Kasumi-1 (cell line): Measurements from ENCODE around the gene PTOV1.

Source experiments
- DNase-seq, 2 experiments: peaks; one replicate each; lab custom pipeline; 2025; lab: John Stamatoyannopoulos, UW

Gene PTOV1

DNA sequence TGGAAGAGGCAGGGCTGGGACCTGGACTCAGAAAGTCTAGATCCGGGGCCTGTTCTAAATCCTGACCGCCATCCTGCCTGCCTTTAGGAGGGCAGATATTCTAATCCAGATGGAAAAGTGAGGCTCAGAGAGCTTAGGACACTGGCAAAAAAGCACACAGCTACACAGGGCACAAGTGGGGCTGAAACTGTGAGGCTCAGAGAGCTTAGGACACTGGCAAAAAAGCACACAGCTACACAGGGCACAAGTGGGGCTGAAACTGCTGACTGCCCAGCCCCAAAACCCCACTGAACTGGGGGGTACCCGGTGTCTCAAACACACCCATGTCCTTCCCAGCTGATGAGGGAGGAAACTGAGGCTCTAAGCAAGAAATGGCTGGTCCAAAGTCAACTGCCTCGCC is 24.2 kb downstream of the PTOV1 start:
- no peak for DNase-seq

DNA sequence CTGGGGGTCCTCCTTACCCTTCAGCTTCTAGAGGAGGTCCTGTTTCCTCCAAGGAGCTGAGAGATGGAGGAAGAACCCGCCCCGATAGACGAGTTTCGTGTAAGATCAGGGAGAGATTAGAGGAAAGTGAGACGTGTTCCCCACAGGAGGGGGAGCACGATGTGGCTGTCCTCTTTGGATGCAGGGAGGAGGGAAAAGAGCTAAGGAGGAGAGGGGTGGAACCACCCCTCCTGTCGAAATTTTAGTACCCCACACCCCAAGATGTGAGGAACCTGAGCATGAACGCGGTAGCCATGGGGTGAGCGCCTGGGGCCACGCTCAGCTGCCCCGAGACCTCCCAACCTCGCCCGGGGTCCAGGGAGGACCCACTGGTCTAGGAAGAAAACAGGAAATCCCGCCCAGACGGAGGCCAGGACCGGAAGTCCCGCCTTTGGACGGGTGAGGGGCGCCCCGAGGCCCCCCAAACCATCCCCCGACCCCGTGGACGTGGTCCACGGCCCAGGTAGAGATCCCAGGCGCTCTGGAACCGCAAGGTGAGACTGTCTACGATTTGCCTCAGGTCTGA is 25.0 kb downstream of the PTOV1 start:
- peak; percentile 18 to 26 for DNase-seq

DNA sequence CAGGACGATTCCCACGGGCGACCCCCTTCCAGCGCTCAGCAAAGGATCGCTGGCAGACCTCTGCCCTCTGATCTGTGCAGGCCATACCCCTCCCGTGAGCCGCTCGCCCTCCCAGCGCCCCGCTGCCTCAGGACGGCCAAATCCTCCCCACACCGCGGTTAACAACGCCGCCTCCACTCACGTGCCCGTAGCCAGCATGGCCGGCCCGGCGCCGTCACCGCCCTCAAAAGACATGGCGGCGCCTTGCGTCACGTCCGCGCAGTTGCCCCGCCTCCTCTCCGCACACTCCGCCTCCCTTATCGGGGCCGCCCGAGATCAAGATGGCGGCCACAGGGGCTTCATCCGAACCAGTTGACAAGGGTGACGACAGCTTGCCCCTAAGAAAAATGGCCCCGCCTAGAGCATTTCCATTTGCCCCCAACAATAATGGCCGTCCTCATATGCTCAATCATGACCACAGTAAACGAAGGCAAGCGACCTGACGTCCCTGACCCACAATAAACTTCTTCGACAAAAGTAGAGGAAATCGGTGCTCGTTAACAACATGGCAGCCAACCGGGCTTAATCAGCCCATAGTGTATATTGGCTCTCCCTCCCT is 25.6 kb downstream of the PTOV1 start:
- peak; percentile 95 to 96 for DNase-seq

DNA sequence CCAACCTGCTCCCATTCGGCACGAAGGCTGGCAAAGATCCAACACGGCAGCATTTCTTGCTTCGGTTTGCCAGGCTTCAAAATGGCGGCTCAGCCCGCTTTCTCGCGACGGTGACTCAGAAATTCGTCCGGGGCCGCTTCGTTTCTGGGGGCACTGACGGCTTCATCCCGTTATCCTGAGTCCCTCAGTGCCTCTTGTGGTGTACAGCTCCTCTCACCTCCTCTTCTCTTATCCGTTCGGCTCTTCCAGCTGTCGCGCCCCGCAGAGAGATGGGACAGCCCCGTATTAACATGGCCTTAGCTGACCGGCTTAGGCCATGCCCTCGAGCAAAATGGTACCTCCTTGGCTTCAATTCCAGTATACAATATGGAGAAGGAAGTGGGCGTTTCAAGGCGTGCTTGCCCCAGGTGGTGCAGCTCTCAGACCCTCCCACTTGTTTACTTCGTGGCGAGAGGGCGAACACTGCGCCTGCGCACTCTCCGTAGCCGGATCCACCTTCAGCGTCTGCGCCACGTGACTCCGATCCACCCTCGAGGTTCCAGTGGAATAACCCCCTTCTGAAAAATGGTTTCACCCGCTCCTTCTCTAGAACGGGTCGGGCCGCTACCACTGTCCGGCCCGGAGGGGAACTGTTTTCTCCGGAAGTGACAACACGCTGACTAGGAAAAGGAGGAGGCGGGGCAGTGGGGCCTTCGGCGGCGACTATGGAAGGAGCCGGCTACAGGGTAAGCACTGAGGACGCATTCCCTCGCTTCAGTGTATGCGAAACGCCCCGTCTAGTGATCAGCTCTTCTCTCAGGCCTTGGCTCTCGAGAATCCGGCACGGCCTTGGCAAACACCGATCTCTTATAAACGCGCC is 26.3 kb downstream of the PTOV1 start, which contains the start of the genes AKT1S1 and TBC1D17:
AKT1S1 (minus strand) TSS at position 336 of the 859 bp plus-strand sequence. CDS start 4,060 bp downstream, outside the sequence.
TBC1D17 (plus strand) TSS at position 683 of the 859 bp plus-strand sequence; CDS start at position 705, 22 bp downstream.
- peak; percentile 98 to 100 for DNase-seq

DNA sequence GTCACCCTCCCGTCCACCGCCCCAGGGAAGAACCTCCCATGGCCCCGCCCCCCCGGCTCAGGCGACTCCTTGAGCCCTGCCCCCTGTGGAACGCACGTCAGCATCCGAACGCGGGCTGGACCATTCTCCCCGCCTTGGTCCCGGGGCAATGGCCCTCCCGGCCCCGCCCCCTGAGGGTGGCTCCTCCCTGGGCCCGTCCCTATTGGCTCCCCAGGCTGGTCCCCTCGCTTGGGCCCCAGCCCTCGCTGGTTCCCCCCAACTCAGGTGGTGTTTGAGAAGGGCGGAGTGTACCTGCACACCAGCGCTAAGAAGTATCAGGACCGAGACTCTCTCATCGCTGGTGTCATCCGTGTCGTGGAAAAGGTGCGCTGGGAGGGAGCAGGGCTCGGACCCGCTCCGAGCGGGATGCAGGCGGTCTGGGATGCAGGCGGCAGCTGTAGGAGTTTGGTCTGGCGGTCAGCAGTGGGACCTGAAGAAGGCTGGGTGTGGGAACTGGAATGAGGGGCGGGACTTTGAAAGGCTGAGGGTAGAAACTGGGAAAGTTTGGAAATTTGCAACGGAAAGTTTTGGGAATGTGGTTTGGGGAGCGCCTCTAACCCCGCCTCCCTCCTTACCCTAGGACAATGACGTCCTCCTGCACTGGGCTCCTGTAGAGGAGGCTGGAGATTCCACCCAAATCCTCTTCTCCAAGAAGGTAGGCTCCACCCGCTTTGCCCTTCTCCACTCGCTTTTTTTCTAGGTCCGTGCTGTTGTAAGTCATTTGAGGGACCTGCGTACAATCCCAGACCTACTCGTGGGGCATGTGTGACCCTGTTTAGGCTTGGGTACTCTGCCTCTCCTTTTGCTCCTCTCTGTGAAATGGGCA is 27.2 kb downstream of the PTOV1 start:
- peak; percentile 92 to 95 for DNase-seq

DNA sequence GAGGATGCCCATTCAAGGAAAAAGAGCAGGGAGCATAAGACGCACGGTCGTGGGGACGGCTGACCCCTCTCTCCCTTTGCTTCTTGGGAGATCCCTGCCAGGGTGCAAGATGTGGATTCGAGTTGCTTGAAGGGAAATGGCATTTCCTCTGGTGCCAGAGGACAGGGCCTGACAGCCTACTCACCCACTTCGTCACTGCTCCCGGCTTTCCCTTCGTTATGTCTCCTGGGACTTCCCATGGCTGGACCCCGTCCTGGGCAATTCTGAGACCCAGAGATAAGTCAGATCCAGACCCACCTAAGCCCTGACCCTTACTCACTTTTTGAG is 27.7 kb downstream of the PTOV1 start:
- DNase-seq, result no peak

- peak in 1 of 2 experiments; percentile 11 for DNase-seq
Measured at GRCh38 chr19:49879243-49879963, 28.4 kb downstream of the PTOV1 start.

DNA sequence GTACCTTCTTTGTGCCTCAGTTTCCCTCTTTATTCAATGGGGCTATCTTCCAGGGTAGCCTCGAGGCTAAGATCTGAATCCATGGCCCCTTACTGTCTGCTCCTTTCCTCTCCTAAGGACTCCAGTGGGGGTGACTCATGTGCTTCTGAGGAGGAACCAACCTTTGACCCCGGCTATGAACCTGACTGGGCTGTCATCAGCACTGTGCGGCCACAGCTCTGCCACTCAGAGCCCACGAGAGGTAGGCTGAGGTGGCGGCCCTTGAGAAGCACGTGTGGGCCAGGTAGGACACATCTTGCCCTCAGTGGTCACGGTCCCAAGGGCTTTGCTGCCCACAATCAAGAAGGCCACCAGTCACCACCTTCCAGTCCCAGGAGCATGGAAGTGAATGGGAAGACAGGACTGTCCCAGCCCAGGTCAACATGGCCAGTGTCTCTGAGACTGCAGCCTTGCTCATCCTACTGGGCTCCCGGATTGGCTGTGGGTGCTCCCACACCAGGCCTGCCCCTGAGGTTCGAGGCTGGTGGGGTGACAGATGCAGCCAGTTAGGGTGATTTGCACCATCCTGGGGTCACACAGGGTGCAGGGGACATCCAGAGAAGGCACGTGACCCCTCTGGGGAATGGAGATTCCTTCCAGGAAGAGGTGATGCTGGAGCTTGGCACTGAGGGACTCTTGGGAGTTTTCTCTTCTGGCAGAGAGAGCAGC is 29.4 kb downstream of the PTOV1 start:
- no peak for DNase-seq

DNA sequence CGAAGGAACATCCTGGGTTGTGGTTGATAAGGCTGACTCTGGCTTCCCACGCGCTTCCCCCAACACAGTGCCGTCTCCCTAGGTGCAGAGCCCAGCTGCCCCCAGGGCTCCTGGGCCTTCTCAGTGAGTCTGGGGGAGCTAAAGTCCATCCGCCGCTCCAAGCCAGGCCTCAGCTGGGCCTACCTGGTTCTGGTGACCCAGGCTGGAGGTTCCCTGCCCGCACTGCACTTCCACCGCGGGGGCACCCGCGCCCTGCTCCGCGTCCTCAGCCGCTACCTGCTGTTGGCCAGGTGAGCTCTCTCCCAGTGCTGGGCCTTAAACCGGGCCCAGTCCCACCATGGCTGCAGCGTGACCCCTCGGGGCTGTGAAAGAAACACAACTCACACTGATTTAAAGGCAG is 30.2 kb downstream of the PTOV1 start:
- DNase-seq, result no peak

- DNase-seq, result no peak
Measured at GRCh38 chr19:49881672-49882394, 30.9 kb downstream of the PTOV1 start.

DNA sequence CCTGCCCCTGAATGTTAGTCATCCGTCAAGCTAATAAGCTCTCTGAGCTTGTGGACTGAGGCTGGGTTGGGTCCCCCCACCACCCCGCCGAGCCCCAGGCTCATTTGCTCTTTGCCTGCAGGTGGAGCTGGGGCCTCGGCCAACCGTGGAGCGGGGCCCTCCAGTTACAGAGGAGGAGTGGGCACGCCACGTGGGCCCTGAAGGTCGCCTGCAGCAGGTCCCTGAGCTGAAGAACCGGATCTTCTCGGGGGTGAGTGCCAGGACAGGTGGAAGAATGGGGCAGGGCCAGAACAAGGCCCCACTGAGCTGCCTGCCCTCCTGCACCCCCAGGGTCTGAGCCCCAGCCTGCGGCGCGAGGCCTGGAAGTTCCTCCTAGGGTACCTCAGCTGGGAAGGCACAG is 31.7 kb downstream of the PTOV1 start:
- no peak for DNase-seq

GRCh38 chr19:49883094-49883493 is 32.1 kb downstream of the PTOV1 start:
- no peak for DNase-seq

DNA sequence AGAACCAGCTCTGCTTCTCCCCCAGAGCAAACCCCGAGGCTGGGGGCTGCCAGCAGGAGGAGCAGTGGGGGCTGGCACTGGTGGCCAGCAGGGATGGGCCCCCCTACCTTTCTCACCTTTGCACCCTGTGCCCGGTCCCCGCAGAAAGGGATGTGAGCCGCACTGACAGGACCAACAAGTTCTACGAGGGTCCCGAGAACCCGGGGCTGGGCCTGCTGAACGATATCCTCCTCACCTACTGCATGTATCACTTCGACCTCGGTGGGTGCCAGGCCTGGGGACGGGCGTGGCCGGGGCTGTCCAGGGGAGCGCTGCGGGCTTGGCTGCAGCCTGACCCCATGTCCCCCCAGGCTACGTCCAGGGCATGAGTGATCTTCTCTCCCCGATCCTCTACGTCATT is 33.1 kb downstream of the PTOV1 start:
- DNase-seq, result no peak

DNA sequence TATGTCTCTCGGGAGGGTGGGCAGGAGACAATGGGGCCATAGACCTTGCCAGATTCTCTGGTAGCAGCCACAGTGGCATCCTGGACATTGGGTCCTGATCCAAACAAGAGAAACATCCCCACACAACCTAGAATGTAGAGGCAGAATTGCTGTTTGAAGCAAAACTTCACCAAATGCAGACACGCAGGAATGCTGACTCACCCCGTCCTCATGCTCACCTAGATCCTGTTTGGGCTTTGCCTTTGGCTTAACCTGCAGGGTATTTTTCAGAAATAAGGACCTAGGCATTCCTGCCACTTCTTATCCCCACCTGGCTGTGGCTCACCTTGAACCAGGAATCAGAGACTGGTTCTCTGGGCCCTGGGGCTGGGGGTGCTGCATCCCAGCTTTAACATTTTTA is 33.8 kb downstream of the PTOV1 start:
- DNase-seq, result no peak

GRCh38 chr19:49887037-49887664 is 36.2 kb downstream of the PTOV1 start:
- DNase-seq, result no peak

GRCh38 chr19:49887665-49888509 is 36.9 kb downstream of the PTOV1 start:
- DNase-seq, result no peak

DNA sequence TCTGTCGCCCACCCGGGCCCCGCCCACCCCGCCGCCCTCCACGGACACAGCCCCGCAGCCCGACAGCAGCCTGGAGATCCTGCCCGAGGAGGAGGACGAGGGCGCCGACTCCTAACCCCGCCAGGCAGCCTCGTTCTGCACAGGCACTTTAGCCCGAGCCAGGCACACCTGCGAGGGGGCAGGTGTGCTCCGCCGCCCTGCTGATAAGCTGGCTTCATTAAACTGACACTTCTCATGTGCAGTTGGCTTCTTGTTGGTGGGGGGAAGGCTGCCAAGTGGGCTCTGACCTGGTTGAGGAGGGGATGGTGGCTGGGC is 37.5 kb downstream of the PTOV1 start:
- no peak for DNase-seq

GRCh38 chr19:49889038-49889686 is 38.2 kb downstream of the PTOV1 start:
- DNase-seq, result no peak
